ENCODE measurements around the gene ALDOB. TPM values are rescaled to one million over a fixed set of nuclear protein-coding genes. Genes with fewer than 3 reads are reported as not detected.
A peak's percentile ranks its signal among the peaks of the same experiment; 100 is the strongest.

Gene ALDOB
- total and polyA plus RNA-seq, 2 of the 13 experiments (the other 11 are each of a cell fraction or from before 2014, with no cell fraction given): 0.29 to 0.97 TPM

DNA sequence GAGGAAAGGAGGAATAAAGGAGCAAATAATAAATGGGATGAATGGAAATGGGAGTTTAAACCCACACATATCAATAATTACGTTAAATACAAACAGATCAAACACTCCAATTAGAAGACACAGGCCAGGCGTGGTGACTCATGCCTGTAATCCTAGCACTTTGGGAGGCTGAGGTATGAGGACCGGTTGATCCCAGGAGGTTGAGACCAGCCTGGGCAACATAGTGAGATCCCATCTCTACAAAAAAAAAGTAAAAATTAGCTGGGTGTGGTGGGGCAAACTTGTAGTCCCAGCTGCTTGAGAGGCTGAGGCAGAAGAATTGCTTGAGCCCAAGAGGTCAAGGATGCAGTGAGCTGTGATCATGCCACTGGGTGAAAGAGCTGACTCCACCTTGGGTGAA lies 54.5 kb downstream of the ALDOB start (continued):
- TF ChIP-seq TAF15 (IDR thresholded peaks at IDR 0.05; ENCODE audit: low read depth, low read length, poor library complexity, severe bottlenecking): no peak
- TF ChIP-seq TCF7L2 (IDR thresholded peaks at IDR 0.05; ENCODE audit: low read depth, low read length): no peak
- TF ChIP-seq, protein P1, sequence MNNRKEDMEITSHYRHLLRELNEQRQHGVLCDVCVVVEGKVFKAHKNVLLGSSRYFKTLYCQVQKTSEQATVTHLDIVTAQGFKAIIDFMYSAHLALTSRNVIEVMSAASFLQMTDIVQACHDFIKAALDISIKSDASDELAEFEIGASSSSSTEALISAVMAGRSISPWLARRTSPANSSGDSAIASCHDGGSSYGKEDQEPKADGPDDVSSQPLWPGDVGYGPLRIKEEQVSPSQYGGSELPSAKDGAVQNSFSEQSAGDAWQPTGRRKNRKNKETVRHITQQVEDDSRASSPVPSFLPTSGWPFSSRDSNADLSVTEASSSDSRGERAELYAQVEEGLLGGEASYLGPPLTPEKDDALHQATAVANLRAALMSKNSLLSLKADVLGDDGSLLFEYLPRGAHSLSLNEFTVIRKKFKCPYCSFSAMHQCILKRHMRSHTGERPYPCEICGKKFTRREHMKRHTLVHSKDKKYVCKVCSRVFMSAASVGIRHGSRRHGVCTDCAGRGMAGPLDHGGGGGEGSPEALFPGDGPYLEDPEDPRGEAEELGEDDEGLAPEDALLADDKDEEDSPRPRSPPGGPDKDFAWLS (CRISPR knock-in tag; IDR thresholded peaks at IDR 0.05; ENCODE audit: borderline replicate concordance): no peak
- peak; percentile 47 for TF ChIP-seq FOSL2 (CRISPR knock-in tag; IDR thresholded peaks at IDR 0.05)

DNA sequence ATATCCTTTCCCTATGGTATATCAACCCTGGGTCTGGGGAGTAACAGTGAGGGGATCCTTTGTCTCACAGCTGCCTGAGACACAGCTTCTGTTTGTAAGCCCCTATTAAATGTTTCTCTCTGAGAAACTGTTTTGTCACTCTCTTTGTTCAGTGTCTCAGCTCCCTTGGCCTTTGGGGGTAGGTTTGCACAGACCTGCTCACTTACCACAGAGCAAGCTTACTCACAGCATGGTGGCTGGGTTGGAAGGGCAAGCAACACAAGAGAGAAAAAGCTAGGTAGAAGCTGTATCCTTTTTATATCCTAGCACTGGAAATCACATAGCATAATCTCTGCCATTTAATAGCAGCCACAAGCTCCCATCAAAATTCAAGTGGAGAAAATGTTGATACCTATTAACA lies 55.3 kb downstream of the ALDOB start:
- Histone ChIP-seq H3K4me1 (ENCODE audit: insufficient read depth, low read length) (peaks cover 55% of the 10 kb centered on the region), H3K9ac (ENCODE audit: insufficient read depth, low read depth, low read length) (no peak overlapping the region), H3K79me2 (ENCODE audit: insufficient read depth, low read length) (no peaks in the 10 kb centered on the region), H3K27me3 (ENCODE audit: control insufficient read depth in 1 of 2, insufficient read depth in 2 of 2, low read length in 2 of 2) (no peaks in the 10 kb centered on the region), H3K36me3 (replicated peaks in 1 of 2; ENCODE audit: control insufficient read depth in 1 of 2, insufficient read depth in 2 of 2, low read length in 2 of 2) (no peaks in the 10 kb centered on the region), H3K27ac (ENCODE audit: extremely low read length, insufficient read depth, low read length) (no peak overlapping the region), H2AFZ (ENCODE audit: low read length) (no peak overlapping the region), H3K4me2 (ENCODE audit: low read depth, low read length) (no peak overlapping the region), H4K20me1 (ENCODE audit: insufficient read depth, low read length) (no peaks in the 10 kb centered on the region), H3K9me3 (ENCODE audit: low read length) (peaks cover 8% of the 10 kb centered on the region), H3K4me3 (replicated peaks in 1 of 3; ENCODE audit: insufficient read depth in 1 of 3, low read depth in 2 of 3, low read length in 3 of 3) (no peak overlapping the region)
- ATAC-seq (peak; percentile 49; the same call in 2 of the 3 replicates), DNase-seq (ENCODE audit: low spot score) (no peak), FAIRE-seq (no peak)
- in situ Hi-C loops (cut with HindIII; ENCODE audit: extremely low pct_ligation_motif_present, low pct_unique_long_range_greater_than_20kb) (no loop called here), intact Hi-C loops (cut with micrococcal nuclease; ENCODE audit: unreplicated experiment) (no loop called here)
- TF ChIP-seq ZMYM4 (CRISPR knock-in tag; IDR thresholded peaks at IDR 0.05) (0 out of 2 replicates have a peak, but pooled peaks have one; percentile 12), ZNF205 (CRISPR knock-in tag; IDR thresholded peaks at IDR 0.05) (no peak), RFX3 (CRISPR knock-in tag; IDR thresholded peaks at IDR 0.05) (no peak), CBX1 (IDR thresholded peaks at IDR 0.05; ENCODE audit: low read depth) (no peak), ZNF207 (IDR thresholded peaks at IDR 0.05; ENCODE audit: borderline replicate concordance) (no peak)
- BruUV-seq (replicated peaks): no TSS peak
- CTCF ChIA-PET (ENCODE audit: low intra/inter-chr PET ratio, low total read pairs): no interaction called here
- POLR2A ChIA-PET: interaction anchor here (1.0 to 5.2 kb wide), 4 partner anchors 11 to 55 kb away, joined by 3 to 36 read pairs (median 6); partner anchors contain the start of genes MRPL50 and ZNF189
